HCT116 (cell line): Measurements from ENCODE around the gene TPM2. TPM values are rescaled to one million over a fixed set of nuclear protein-coding genes. Genes with fewer than 3 reads are reported as not detected.

Experiments
- ATAC-seq: fragments of 200-7000 bp; cut with Tn5 transposase; 2 replicates; pipeline ENCODE4 v1.9.1; 2020; ENCODE audit warnings: mild to moderate bottlenecking, moderate library complexity
- BruUV-seq: library from RNA; stranded (reverse); fragments of 400-500 nt; replicated peaks from 2 replicates; lab custom pipeline; 2021; lab: Mats Ljungman, UMichigan
- CTCF ChIA-PET: fragments of 300-600 bp; sonication (Branson Sonifier 250); formaldehyde crosslinking; loops from one replicate; lab custom pipeline; 2021; ENCODE audit warnings: antibody characterized with exemption; lab: Charles Lee
- POLR2A ChIA-PET: fragments of 300-600, 350-600 bp; sonication (Branson Sonifier 250); formaldehyde crosslinking; loops from one replicate; lab custom pipeline; 2021; ENCODE audit warnings: antibody characterized with exemption; lab: Charles Lee
- RAD21 ChIA-PET, 2 experiments: fragments of 300-600 bp; sonication (Branson Sonifier 250); formaldehyde crosslinking; loops; one replicate each; lab custom pipeline; 2023; ENCODE audit warnings: low total read pairs in 2 of 2; ENCODE audit not compliant: uncharacterized antibody in 2 of 2, unreplicated experiment in 2 of 2, low non-redundant PET in 1 of 2; lab: Charles Lee
- DNase-seq: peaks from one replicate; pipeline ENCODE4 v3.0.0-alpha.2; 2010; ENCODE audit warnings: low read depth, low spot score
- H2AFZ ChIP-seq: fragments of 200-600 bp; shearing (Covaris generic), sonication (generic); 2 replicates; pipeline ENCODE4 v1.6.1; 2017; ENCODE audit warnings: low read depth, mixed run types, mixed read lengths, antibody characterized with exemption, low read length; ENCODE audit not compliant: poor library complexity, severe bottlenecking
- H3K27ac ChIP-seq: 2 replicates; pipeline ENCODE4 v1.5.1; 2012; ENCODE audit warnings: low read depth, low read length
- H3K27me3 ChIP-seq: fragments of 200-600 bp; sonication (generic); 2 replicates; pipeline ENCODE4 v1.6.1; 2016; ENCODE audit warnings: mixed run types, low read length, mixed read lengths; ENCODE audit not compliant: insufficient read depth
- H3K36me3 ChIP-seq, 2 experiments: fragments of 200-500 bp in 1 of 2; fragments of 200-600 bp in 1 of 2; sonication (Bioruptor generic) in 1 of 2; sonication (generic) in 1 of 2; 2 replicates each; pipeline versions ENCODE4 v1.5.1 to v1.6.1; 2014 to 2016; ENCODE audit warnings: low read length in 2 of 2, inconsistent platforms in 1 of 2, mixed read lengths in 1 of 2, mixed run types in 1 of 2; ENCODE audit not compliant: insufficient read depth in 2 of 2, control insufficient read depth in 1 of 2
- H3K4me1 ChIP-seq, 2 experiments: fragments of 200-600 bp in 1 of 2; sonication (generic) in 1 of 2; 2 replicates each; pipeline versions ENCODE4 v1.5.1 to v1.6.1; 2012 to 2017; ENCODE audit warnings: low read length in 2 of 2, inconsistent platforms in 1 of 2, mild to moderate bottlenecking in 1 of 2, mixed read lengths in 1 of 2, mixed run types in 1 of 2, moderate library complexity in 1 of 2; ENCODE audit not compliant: insufficient read depth in 2 of 2, control insufficient read depth in 1 of 2
- H3K4me2 ChIP-seq: fragments of 200-600 bp; sonication (generic); 2 replicates; pipeline ENCODE4 v1.6.1; 2017; ENCODE audit warnings: mixed run types, low read length, mixed read lengths
- H3K4me3 ChIP-seq, 2 experiments: fragments of 200-600 bp in 1 of 2; sonication (generic) in 1 of 2; replicated peaks in 1 of 2; 2 replicates each; pipeline ENCODE4 v1.5.1; 2011 to 2016; ENCODE audit warnings: low read length in 2 of 2, control low read depth in 1 of 2, low read depth in 1 of 2, mild to moderate bottlenecking in 1 of 2, mixed read lengths in 1 of 2, mixed run types in 1 of 2
- H3K79me2 ChIP-seq: fragments of 200-600 bp; sonication (generic); 2 replicates; pipeline ENCODE4 v1.6.1; 2017; ENCODE audit warnings: mild to moderate bottlenecking, mixed run types, low read length, moderate library complexity, mixed read lengths; ENCODE audit not compliant: insufficient read depth
- H3K9ac ChIP-seq: fragments of 200-600 bp; sonication (generic); 2 replicates; pipeline ENCODE4 v1.6.1; 2016; ENCODE audit warnings: low read length, mixed read lengths
- H3K9me2 ChIP-seq: fragments of 200-600 bp; sonication (generic), shearing (Covaris generic); 2 replicates; pipeline ENCODE4 v1.6.1; 2017; ENCODE audit warnings: mixed run types, mild to moderate bottlenecking, moderate library complexity; ENCODE audit not compliant: insufficient read depth
- H3K9me3 ChIP-seq, 2 experiments: fragments of 200-500 bp in 1 of 2; fragments of 200-600 bp in 1 of 2; sonication (Bioruptor generic) in 1 of 2; sonication (generic) in 1 of 2; 2 replicates each; pipeline ENCODE4 v1.6.1; 2014 to 2017; ENCODE audit warnings: low read length in 2 of 2, mixed read lengths in 2 of 2, inconsistent platforms in 1 of 2, low read depth in 1 of 2, mild to moderate bottlenecking in 1 of 2, mixed run types in 1 of 2, moderate library complexity in 1 of 2; ENCODE audit not compliant: control insufficient read depth in 1 of 2, insufficient read depth in 1 of 2
- H4K20me1 ChIP-seq: fragments of 200-600 bp; sonication (generic), shearing (Covaris generic); 2 replicates; pipeline ENCODE4 v1.6.1; 2017; ENCODE audit warnings: mixed run types, mild to moderate bottlenecking, moderate library complexity; ENCODE audit not compliant: insufficient read depth
- CBX3 ChIP-seq: IDR thresholded peaks from 2 replicates; pipeline ENCODE4 v1.6.1; 2012; ENCODE audit warnings: low read depth
- CEBPB ChIP-seq: IDR thresholded peaks from 2 replicates; pipeline ENCODE4 v1.6.1; 2012; ENCODE audit warnings: low read depth
- EGR1 ChIP-seq: IDR thresholded peaks from 2 replicates; pipeline ENCODE4 v1.6.1; 2012; ENCODE audit warnings: low read depth
- ELF1 ChIP-seq: IDR thresholded peaks from 2 replicates; pipeline ENCODE4 v1.6.1; 2012; ENCODE audit warnings: low read depth, borderline replicate concordance
- EZH2 ChIP-seq: fragments of 200-600 bp; sonication (generic); IDR thresholded peaks from 2 replicates; pipeline ENCODE4 v1.6.1; 2017; ENCODE audit warnings: antibody characterized with exemption, mixed run types
- EZH2phosphoT487 ChIP-seq: fragments of 200-600 bp; IDR thresholded peaks from 2 replicates; pipeline ENCODE4 v1.6.1; 2018; ENCODE audit warnings: antibody characterized with exemption, borderline replicate concordance
- FOSL1 ChIP-seq: IDR thresholded peaks from 2 replicates; pipeline ENCODE4 v1.6.1; 2012; ENCODE audit warnings: low read depth
- POLR2A ChIP-seq: IDR thresholded peaks from 2 replicates; pipeline ENCODE4 v1.7.0; 2011; ENCODE audit warnings: borderline replicate concordance; ENCODE audit not compliant: insufficient read depth, insufficient read length; ENCODE audit errors: extremely low read depth
- POLR2AphosphoS5 ChIP-seq: IDR thresholded peaks from 2 replicates; pipeline ENCODE4 v1.6.1; 2011; ENCODE audit warnings: mild to moderate bottlenecking, low read depth, low read length, moderate library complexity
- RAD21 ChIP-seq: IDR thresholded peaks from 2 replicates; pipeline ENCODE4 v1.6.1; 2012; ENCODE audit warnings: low read depth, mild to moderate bottlenecking
- REST ChIP-seq: IDR thresholded peaks from 2 replicates; pipeline ENCODE4 v1.6.1; 2012; ENCODE audit warnings: low read depth
- SIN3A ChIP-seq: IDR thresholded peaks from 2 replicates; pipeline ENCODE4 v1.6.1; 2012; ENCODE audit warnings: low read depth
- SRF ChIP-seq: IDR thresholded peaks from 2 replicates; pipeline ENCODE4 v1.6.1; 2012; ENCODE audit warnings: low read depth
- TCF7L2 ChIP-seq: IDR thresholded peaks from 2 replicates; pipeline ENCODE4 v1.7.0; 2011; ENCODE audit warnings: borderline replicate concordance, inconsistent platforms; ENCODE audit not compliant: insufficient read depth, insufficient read length; ENCODE audit errors: extremely low read depth
- ZBTB33 ChIP-seq: IDR thresholded peaks from 2 replicates; pipeline ENCODE4 v1.6.1; 2011; ENCODE audit warnings: mild to moderate bottlenecking, low read length, moderate library complexity; ENCODE audit not compliant: insufficient replicate concordance; ENCODE audit errors: extremely low read depth
- ZFX ChIP-seq: fragments of 450-650 bp; IDR thresholded peaks from 2 replicates; pipeline ENCODE4 v1.6.1; 2017
- intact Hi-C: fragments of 100-400 bp; cut with micrococcal nuclease; formaldehyde crosslinking; loops from 2 replicates; pipeline ENCODE4 v1.10.0; 2022
- total RNA-seq: library from RNA; stranded (reverse); gene quantifications from one replicate; pipeline ENCODE4 v1.2.1, GENCODE V29; 2021; ENCODE audit not compliant: unreplicated experiment

Gene TPM2
- total RNA-seq, 1 experiment from 2014 or later: 278 TPM

- Histone ChIP-seq H4K20me1 (no peaks in the 10 kb centered on the region), H2AFZ (no peak overlapping the region), H3K9me2 (no peaks in the 10 kb centered on the region), H3K4me2 (no peak overlapping the region), H3K79me2 (peaks cover 58% of the 10 kb centered on the region), H3K27ac (no peak overlapping the region), H3K36me3 (peaks cover 24 to 32% of the 10 kb centered on the region in 2 experiments; a peak in 3 of 4 replicates), H3K27me3 (no peaks in the 10 kb centered on the region), H3K9ac (no peak overlapping the region), H3K4me1 (peaks cover 12 to 22% of the 10 kb centered on the region in 2 experiments; a peak in 3 of 4 replicates), H3K9me3 (no peaks in the 10 kb centered on the region), H3K4me3 (no peak overlapping the region)
- TF ChIP-seq TCF7L2 (no peak), EZH2 (no peak), ZFX (no peak), EZH2phosphoT487 (no peak), POLR2A (no peak), CEBPB (no peak), POLR2AphosphoS5 (no peak), ELF1 (no peak), FOSL1 (no peak), SRF (no peak), EGR1 (no peak)
- intact Hi-C loops: loop anchor here (5.0 kb wide), 1 partner anchor 35 kb away; no protein-coding TSS in a partner anchor
- DNase-seq (no peak), ATAC-seq (0 out of 2 replicates have a peak, but pooled peaks have one; percentile 13)
- ChIA-PET RAD21 (no interaction called here), POLR2A (no interaction called here), CTCF (interaction anchor here (1.5 to 2.0 kb wide), 2 partner anchors 30 to 69 kb away, joined by 3 to 5 read pairs; no protein-coding TSS in a partner anchor)
- BruUV-seq: no TSS peak
Observed at GRCh38 chr9:35726931-35727330, 37.2 kb upstream of the TPM2 start.

- no peak overlapping the region for H3K4me3 ChIP-seq
- H3K36me3 ChIP-seq: peaks cover 38 to 45% of the 10 kb centered on the region in 2 experiments
- H3K79me2 ChIP-seq: peaks cover 43% of the 10 kb centered on the region
- no peak overlapping the region for H3K27ac ChIP-seq
- no peaks in the 10 kb centered on the region for H3K9me3 ChIP-seq
- CTCF ChIA-PET: interaction anchor here (2.0 kb wide), 1 partner anchor 29 kb away, joined by 5 read pairs; no protein-coding TSS in a partner anchor
- no peak for DNase-seq
- no peaks in the 10 kb centered on the region for H4K20me1 ChIP-seq
- H3K9me2 ChIP-seq: no peaks in the 10 kb centered on the region
- ATAC-seq: no peak
- RAD21 ChIA-PET: no interaction called here
- H3K27me3 ChIP-seq: no peaks in the 10 kb centered on the region
- no TSS peak for BruUV-seq
- no peak overlapping the region for H3K4me2 ChIP-seq
- H3K9ac ChIP-seq: no peak overlapping the region
- POLR2A ChIA-PET: no interaction called here
- H2AFZ ChIP-seq: no peak overlapping the region
- intact Hi-C loops: loop anchor here (5.0 kb wide), 1 partner anchor 33 kb away; no protein-coding TSS in a partner anchor
- peaks cover 6 to 13% of the 10 kb centered on the region in 2 experiments; a peak in 3 of 4 replicates for H3K4me1 ChIP-seq
- TF ChIP-seq RAD21 (no peak), CBX3 (no peak), EGR1 (no peak), ZFX (no peak), ZBTB33 (no peak), TCF7L2 (no peak), SIN3A (no peak), POLR2AphosphoS5 (no peak), REST (no peak), FOSL1 (no peak)
Observed at GRCh38 chr9:35725362-35725761, 35.6 kb upstream of the TPM2 start.
